Natural killer cell (primary cell): ENCODE measurements around the gene FOSB. TPM values are rescaled to one million over a fixed set of nuclear protein-coding genes. Genes with fewer than 3 reads are reported as not detected.

Source experiments
- ATAC-seq, 3 donors: fragments of 150-1000 bp in 2 of 3; fragments of 200-7000 bp in 1 of 3; cut with Tn5 transposase; 1 replicate in 1 of 3; 2 replicates in 2 of 3; pipeline ENCODE4 v1.10.0; 2021; ENCODE audit warnings: mild to moderate bottlenecking in 2 of 3, moderate library complexity in 2 of 3
- DNase-seq, 2 donors: peaks; one replicate each; pipeline versions ENCODE4 v3.0.0 to v3.0.0-alpha.2; 2013 to 2021; ENCODE audit warnings: mixed read lengths in 1 of 2
- H3K27ac ChIP-seq: one replicate; pipeline ENCODE4 v1.5.1; 2013; ENCODE audit warnings: mild to moderate bottlenecking, low read length
- H3K27me3 ChIP-seq: one replicate; pipeline ENCODE4 v1.6.1; 2013; ENCODE audit warnings: low read length; ENCODE audit not compliant: control insufficient read depth, insufficient read depth
- H3K36me3 ChIP-seq: one replicate; pipeline ENCODE4 v1.6.1; 2013; ENCODE audit warnings: low read length; ENCODE audit not compliant: control insufficient read depth, insufficient read depth
- H3K4me1 ChIP-seq: one replicate; pipeline ENCODE4 v1.6.1; 2013; ENCODE audit warnings: low read length; ENCODE audit not compliant: control insufficient read depth, insufficient read depth
- H3K4me3 ChIP-seq: one replicate; pipeline ENCODE4 v1.5.1; 2013; ENCODE audit warnings: low read length
- H3K9me3 ChIP-seq: one replicate; pipeline ENCODE4 v1.6.1; 2013; ENCODE audit warnings: low read length; ENCODE audit not compliant: control insufficient read depth, insufficient read depth
- H3K27ac Mint-ChIP-seq, 2 donors: one replicate each; pipeline ENCODE4 v1.8.0; 2022; ENCODE audit warnings: mild to moderate bottlenecking in 2 of 2, mixed read lengths in 2 of 2, moderate library complexity in 1 of 2
- H3K27me3 Mint-ChIP-seq, 2 donors: one replicate each; pipeline ENCODE4 v1.8.0; 2022; ENCODE audit warnings: low read depth in 2 of 2, mixed read lengths in 2 of 2
- H3K36me3 Mint-ChIP-seq: one replicate; pipeline ENCODE4 v1.8.0; 2022; ENCODE audit warnings: mixed read lengths
- H3K4me1 Mint-ChIP-seq, 2 donors: one replicate each; pipeline ENCODE4 v1.8.0; 2022; ENCODE audit warnings: mixed read lengths in 2 of 2
- H3K4me3 Mint-ChIP-seq: one replicate; pipeline ENCODE4 v1.8.0; 2022; ENCODE audit warnings: mild to moderate bottlenecking, moderate library complexity, mixed read lengths
- H3K9me3 Mint-ChIP-seq, 2 donors: one replicate each; pipeline ENCODE4 v1.8.0; 2022; ENCODE audit warnings: mixed read lengths in 2 of 2
- WGBS: methylation state at CpG from one replicate; pipeline ENCODE4 v1.1.7; 2013; ENCODE audit warnings: missing lambda C conversion rate; ENCODE audit not compliant: insufficient coverage; 5-methylcytosine and 5-hydroxymethylcytosine counted together
- intact Hi-C: fragments of 100-400 bp; cut with micrococcal nuclease; formaldehyde crosslinking; loops from one replicate; pipeline ENCODE4 v1.14.2; 2022
- total RNA-seq, 4 donors: library from RNA; stranded (reverse); fragments of 120-200 nt in 1 of 4; gene quantifications; one replicate each; pipeline versions ENCODE4 v1.2.3 to v1.2.4, GENCODE V29; 2013 to 2022
- TF ChIP-seq, protein P1 (sequence below): fragments of 200-600 bp; IDR thresholded peaks from one replicate; pipeline ENCODE4 v1.8.0; 2022; ENCODE audit warnings: antibody characterized with exemption

FOSB gene
- total RNA-seq, 3 donors from 2014 or later (not counting 1 experiment from before 2014, with no cell fraction given): 784 to 1,837 (median 1,121) TPM

- TF ChIP-seq, protein P1, sequence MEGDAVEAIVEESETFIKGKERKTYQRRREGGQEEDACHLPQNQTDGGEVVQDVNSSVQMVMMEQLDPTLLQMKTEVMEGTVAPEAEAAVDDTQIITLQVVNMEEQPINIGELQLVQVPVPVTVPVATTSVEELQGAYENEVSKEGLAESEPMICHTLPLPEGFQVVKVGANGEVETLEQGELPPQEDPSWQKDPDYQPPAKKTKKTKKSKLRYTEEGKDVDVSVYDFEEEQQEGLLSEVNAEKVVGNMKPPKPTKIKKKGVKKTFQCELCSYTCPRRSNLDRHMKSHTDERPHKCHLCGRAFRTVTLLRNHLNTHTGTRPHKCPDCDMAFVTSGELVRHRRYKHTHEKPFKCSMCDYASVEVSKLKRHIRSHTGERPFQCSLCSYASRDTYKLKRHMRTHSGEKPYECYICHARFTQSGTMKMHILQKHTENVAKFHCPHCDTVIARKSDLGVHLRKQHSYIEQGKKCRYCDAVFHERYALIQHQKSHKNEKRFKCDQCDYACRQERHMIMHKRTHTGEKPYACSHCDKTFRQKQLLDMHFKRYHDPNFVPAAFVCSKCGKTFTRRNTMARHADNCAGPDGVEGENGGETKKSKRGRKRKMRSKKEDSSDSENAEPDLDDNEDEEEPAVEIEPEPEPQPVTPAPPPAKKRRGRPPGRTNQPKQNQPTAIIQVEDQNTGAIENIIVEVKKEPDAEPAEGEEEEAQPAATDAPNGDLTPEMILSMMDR: no peak
- Mint-ChIP-seq H3K27me3 (peaks cover 10 to 21% of the 10 kb centered on the region in 2 donors), H3K9me3 (no peaks in the 10 kb centered on the region), H3K27ac (peak within 1 kb of the TSS; percentile 43 to 83), H3K4me3 (peak within 1 kb of the TSS; percentile 90), H3K36me3 (no peaks in the 10 kb centered on the region), H3K4me1 (peaks cover 29 to 46% of the 10 kb centered on the region in 2 donors)
- H3K36me3 ChIP-seq: no peaks in the 10 kb centered on the region
- ATAC-seq (peak; percentile 56 to 66 (median 62)), DNase-seq (peak; percentile 58 to 86)
- peaks cover 19% of the 10 kb centered on the region for H3K27me3 ChIP-seq
- no peak within 1 kb of the TSS for H3K27ac ChIP-seq
- peaks cover 4% of the 10 kb centered on the region for H3K9me3 ChIP-seq
- intact Hi-C loops: loop anchor here (5.0 kb wide), 1 partner anchor 321 kb away; the partner anchor contains the start of genes BLOC1S3 and TRAPPC6A
- peaks cover 44% of the 10 kb centered on the region for H3K4me1 ChIP-seq
- 4% methylated on average over 89 of the region's 89 CpGs for WGBS
- peak within 1 kb of the TSS; percentile 31 for H3K4me3 ChIP-seq
Measured at GRCh38 chr19:45498411-45499195, 30.8 kb downstream of the FOSB start, which contains the start of gene PPM1N. TSS of gene PPM1N (plus strand) at chr19:45498443. CDS start at chr19:45498473, 30 bp downstream.

- H3K4me1 ChIP-seq: peaks cover 41% of the 10 kb centered on the region
- peaks cover 4% of the 10 kb centered on the region for H3K9me3 ChIP-seq
- intact Hi-C loops: loop anchor here (5.0 kb wide), 1 partner anchor 322 kb away; the partner anchor contains the start of genes BLOC1S3 and TRAPPC6A
- DNase-seq (peak in 1 of 2 donors; percentile 77), ATAC-seq (peak; percentile 25 to 41 (median 27))
- Mint-ChIP-seq H3K9me3 (no peaks in the 10 kb centered on the region), H3K36me3 (no peaks in the 10 kb centered on the region), H3K4me3 (peak overlapping the region; percentile 75), H3K27me3 (peaks cover 10 to 16% of the 10 kb centered on the region in 2 donors), H3K4me1 (peaks cover 29 to 46% of the 10 kb centered on the region in 2 donors), H3K27ac (peak overlapping the region in 1 of 2 donors; percentile 72)
- H3K4me3 ChIP-seq: no peak overlapping the region
- TF ChIP-seq, protein P1: no peak
- peaks cover 14% of the 10 kb centered on the region for H3K27me3 ChIP-seq
- H3K27ac ChIP-seq: no peak overlapping the region
- H3K36me3 ChIP-seq: no peaks in the 10 kb centered on the region
- WGBS: 23% methylated on average over 37 of the region's 37 CpGs
Measured at GRCh38 chr19:45499196-45500180, 31.7 kb downstream of the FOSB start.

DNA sequence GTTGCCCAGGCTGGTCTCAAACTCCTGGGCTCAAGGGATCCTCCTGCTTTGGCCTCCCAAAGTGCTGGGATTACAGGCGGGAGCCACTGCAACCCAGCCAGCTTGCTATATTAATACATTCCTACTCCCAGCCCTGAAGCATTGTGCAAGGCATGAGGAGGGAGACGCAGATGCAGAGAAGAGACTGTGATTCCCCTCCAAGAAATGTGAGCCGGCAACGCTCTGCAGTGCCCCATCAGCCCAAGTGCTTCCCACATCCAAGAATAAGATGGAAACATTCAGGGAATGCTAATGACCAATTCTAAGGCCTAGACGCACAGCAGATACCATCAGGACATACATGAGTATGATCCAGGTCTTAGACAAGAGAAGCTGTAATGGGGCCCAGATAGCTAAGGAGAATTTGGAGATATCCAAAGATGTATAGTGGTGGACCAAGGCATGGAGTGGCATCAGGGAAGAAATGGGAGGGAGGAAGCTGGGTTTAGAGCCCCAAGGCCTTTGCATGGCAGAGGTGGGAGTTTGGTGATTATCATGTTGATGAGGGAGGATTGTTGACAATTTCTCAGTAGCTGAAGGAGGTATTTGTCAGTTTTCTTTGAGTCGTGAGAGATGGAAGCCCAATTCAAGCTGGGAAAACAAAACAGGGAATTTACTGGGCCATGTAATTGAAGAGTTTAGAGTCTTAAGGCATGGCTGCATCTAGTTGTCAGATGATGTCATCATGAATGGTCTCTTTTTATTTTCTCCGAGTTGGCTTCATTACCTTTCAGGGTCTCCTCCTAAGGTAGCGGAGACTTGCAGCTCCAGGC, 33.3 kb downstream of the FOSB start:
- no peak for ATAC-seq

More for the DNA sequence above, 33.3 kb downstream of the FOSB start:
- DNase-seq: no peak
- peaks cover 21 to 42% of the 10 kb centered on the region in 2 donors for H3K4me1 Mint-ChIP-seq
- Histone ChIP-seq H3K4me1 (peaks cover 45% of the 10 kb centered on the region), H3K4me3 (no peak overlapping the region), H3K9me3 (peaks cover 4% of the 10 kb centered on the region), H3K27me3 (no peaks in the 10 kb centered on the region), H3K36me3 (no peaks in the 10 kb centered on the region), H3K27ac (no peak overlapping the region)
- H3K27ac Mint-ChIP-seq: no peak overlapping the region
- no peaks in the 10 kb centered on the region for H3K9me3 Mint-ChIP-seq
- intact Hi-C loops: no loop called here
- 88% methylated on average over 8 of the region's 8 CpGs for WGBS
- TF ChIP-seq, protein P1: no peak
- peaks cover 0 to 8% of the 10 kb centered on the region in 2 donors for H3K27me3 Mint-ChIP-seq
- no peaks in the 10 kb centered on the region for H3K36me3 Mint-ChIP-seq
- H3K4me3 Mint-ChIP-seq: peak overlapping the region; percentile 67
